Measurements from ENCODE around the gene CACNB4.
"Not testable (repeated sequence)": the region's sequence is repeated elsewhere in the genome, so short reads cannot be mapped to it uniquely, and the experiment has no call there.

CACNB4 gene

DNA sequence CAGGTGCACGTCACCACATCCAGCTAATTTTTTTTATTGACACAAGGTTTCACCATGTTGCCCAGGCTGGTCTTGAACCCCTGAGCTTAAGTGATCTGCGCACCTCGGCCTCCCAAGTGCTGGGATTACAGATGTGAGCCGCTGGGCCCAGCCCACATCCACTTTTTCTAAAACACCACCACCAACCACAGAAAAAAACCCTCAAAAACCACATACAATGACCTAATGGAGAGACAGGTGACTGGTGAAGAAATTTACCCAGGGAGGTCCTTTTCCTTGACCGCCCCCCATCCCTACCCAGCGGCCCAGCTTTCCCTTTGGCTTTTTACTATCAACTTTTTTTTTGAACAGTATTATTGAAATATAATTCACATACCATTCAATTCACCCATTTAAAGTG is 47.9 kb downstream of the CACNB4 start:
- DNase-seq = no peak

- no peak for DNase-seq
Measured at GRCh38 chr2:152050341-152050740, 48.5 kb downstream of the CACNB4 start.

DNA sequence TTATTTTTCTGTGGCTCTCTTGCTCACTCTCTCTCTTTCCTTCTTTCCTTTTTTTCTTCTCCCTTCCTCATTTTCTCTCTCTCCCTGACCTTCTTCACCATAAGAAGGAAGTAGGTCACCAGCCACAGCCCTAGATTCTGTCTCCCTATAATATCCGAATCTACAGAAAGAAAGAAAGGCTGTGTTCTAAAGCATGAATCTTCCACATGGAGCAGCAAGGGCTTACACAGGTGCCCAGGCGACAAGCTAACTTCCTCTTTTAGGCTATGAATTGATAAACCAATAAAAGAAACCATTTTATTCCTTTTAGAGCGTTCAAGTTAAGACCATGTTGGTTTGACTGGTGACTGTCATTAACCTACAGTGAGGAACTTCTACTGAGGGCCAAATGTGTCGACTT is 49.3 kb downstream of the CACNB4 start:
- no peak for DNase-seq

DNA sequence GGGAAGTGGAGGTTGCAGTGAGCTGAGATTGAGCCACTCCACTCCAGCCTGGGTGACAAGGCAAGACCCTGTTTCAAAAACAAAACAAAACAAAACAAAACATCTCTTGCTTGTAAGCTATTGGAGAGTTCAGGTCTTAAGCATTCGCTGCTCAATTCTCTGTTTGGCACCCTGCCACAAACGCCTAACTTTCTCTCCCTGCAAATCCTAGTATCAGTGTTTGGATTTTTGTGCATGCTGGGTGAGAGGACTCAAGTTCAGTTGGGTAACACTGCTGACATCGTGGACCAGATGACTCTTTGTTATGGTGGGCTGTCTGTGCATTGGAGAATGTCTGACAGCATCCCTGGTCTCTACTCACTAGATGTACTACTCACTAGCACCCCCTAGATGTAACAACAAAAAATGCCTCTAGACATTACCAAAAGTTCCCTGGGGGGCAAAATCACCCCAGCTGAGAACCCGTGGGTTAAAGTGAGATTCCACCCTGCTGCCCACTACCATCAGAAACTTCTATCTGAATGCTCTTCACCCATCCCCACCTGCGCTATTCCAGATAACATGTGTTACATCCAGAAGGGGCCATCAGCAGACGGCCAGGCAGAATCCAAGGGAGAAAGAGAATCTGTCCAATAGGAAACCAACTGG is 50.9 kb downstream of the CACNB4 start:
- no peak for DNase-seq

DNA sequence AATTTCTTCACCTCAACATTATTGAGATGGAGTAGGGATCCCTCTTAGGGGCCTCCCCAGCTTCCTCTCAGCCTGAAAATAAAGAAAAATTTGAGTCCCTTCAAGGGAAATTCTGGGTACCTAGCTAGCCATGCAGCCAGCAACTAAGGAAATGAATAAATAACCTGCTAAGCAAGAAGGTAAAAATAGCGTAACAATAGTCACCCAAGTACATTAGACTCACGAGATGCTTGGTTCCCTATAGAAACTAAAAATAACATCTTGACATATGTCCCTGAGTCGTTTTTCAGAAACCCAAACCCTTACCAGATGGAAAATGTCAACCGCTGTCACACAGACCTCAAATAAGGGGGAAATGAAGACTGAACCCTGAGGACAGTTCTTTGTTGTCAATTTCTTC is 51.9 kb downstream of the CACNB4 start:
- no peak for DNase-seq

DNA sequence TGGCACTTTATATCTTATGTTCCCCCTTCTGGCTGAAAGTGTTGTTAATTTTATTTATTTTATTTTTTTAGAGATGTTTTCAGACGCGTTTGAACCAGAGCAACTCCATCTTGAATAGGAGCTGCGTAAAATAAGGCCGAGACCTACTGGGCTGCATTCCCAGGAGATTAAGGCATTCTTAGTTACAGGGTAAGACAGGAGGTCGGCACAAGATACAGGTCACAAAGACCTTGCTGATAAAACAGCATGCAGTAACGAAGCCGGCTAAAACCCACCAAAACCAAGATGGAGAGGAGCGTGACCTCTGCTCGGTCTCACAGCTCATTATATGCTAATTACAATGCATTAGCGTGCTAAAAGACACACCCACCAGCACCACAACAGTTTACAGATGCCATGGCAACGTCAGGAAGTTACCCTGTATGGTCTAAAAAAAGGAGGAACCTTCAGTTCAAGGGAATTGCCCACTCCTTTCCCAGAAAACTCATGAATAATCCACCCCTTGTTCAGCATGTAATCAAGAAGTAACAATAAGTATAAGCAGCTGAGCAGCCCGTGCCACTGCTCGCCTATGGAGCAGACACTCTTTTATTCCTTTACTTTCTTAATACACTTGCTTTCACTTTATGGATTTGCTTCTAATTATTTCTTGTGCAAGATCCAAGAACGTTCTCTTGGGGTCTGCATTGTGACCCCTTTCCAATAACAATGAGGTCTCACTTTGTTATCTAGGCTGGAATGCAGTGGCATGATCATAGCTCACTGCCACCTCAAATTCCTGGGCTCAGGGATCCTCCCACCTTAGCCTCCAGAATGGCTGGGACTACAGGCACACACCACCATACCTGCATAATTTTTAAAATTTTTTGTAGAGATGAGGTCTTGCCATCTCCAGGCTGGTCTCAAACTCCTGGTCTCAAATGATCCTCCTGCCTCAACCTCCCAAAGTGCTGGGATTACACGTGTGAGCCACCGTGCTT is 55.9 kb downstream of the CACNB4 start:
- no peak for DNase-seq

- DNase-seq = no peak
Measured at GRCh38 chr2:152038441-152038958, 60.3 kb downstream of the CACNB4 start.

GRCh38 chr2:152037743-152038435 is 61.0 kb downstream of the CACNB4 start:
- DNase-seq = no peak

- DNase-seq = peak; percentile 73
Measured at GRCh38 chr2:152036611-152037469, 62.0 kb downstream of the CACNB4 start.

GRCh38 chr2:152034257-152034801 is 64.5 kb downstream of the CACNB4 start:
- no peak for DNase-seq

GRCh38 chr2:152033011-152033925 is 65.6 kb downstream of the CACNB4 start:
- DNase-seq = no peak

DNA sequence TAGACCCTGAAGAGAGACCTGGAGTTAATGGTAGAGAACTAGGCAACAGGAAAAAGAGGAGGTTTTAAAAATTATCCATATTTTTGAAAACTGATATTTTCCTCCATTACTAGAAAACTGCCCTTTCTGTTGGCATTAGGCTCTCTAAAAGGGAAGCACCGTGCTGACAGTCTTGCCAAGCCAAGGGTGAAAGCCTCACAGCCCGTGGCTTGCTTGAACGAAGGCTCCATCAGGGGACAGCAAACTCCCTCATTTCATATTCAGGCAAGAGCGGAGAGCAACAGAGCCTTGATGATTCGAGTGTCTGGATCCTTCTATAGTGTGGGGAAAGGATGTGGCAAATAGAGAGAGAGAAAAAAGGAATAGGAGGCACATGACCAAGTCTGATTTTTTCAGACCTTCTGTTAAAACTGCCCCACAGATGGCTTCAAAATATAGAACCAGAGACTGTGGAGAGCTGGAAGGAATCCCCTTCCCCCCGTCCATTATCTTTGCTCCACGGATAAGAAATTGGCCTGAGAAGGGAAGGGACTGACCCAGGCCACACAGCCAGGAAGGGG is 67.0 kb downstream of the CACNB4 start:
- DNase-seq = no peak

GRCh38 chr2:152030596-152031328 is 68.1 kb downstream of the CACNB4 start:
- DNase-seq = not testable (repeated sequence)

- peak; percentile 9 for DNase-seq
Measured at GRCh38 chr2:152028182-152028862, 70.5 kb downstream of the CACNB4 start.

DNA sequence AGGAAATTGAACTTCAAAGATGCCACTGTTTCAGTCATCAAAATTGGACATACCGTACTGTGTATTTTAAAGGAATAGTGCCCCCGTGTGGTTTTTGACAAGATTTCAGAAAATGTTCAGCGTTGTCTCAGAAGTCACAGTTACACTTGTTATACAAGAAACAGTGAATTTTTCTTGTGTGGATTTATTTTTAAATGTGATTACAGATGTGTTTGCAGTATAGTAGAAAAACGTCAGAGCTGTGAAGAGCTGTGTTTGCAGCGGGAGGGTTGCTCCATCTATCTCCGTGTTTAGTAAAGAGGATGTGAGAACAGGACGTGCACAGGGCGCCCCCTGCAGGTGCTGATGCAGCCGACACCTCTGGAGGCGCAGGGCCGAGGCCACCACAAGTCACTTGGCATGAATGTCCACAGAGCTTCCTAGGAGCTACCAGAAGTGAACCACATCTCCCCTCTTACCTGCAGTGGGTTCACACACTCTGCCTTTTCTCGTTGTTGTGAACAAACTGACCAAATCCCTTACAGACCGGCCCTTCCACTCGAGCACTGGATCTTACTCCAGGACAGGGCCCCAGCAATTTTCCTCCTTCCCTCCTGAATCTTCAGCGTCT is 73.1 kb downstream of the CACNB4 start:
- DNase-seq = peak; percentile 67

DNA sequence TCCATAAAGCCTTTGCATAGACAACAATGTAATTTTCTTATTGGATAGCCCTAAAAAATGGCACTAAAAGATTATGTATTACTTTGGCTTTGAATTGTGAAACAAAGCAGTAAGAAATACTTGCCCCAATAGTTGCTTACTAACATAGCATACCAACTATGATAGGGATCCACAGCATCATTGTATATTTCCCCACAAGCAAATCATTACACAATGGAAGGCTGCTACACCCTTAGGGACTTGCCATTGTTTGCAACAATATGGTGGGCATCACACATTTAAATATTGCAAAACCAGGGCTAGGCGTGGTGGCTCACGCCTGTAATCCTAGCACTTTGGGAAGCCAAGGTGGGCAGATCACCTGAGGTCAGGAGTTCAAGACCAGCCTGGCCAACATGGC is 74.4 kb downstream of the CACNB4 start:
- no peak for DNase-seq

DNA sequence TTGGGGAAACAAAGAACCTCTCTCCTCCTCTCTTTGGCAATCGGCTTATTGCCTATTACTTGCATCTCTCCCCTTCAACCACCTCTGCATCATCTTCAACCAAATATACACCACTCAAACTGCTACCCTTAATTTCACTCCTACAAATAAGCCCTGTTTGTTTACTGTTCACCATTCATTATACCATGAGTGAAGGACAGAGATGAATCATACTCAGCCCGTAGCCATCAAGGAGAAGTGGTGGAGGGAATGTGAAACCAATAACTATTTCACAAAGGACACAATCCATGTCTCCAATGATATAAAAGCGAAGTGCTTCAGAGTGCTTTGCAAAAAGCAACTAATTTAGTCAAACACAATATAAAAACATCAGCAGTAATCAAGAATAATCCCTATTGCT is 76.8 kb downstream of the CACNB4 start:
- DNase-seq = no peak

DNA sequence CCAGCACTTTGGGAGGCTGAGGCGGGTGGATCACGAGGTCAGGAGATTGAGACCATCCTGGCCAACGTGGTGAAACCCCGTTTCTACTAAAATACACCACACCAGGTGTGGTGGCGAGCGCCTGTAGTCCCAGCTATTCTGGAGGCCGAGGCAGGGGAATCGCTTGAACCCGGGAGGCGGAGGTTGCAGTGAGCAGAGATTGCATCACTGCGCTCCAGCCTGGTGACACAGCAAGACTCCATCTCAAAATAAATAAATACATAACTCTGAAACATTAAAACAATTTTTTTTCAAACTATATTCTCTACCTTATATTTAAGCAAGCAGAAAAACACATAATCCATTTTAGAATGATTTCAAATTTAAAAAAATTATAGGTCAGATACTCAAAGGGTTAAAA is 77.8 kb downstream of the CACNB4 start:
- not testable (repeated sequence) for DNase-seq

Data from fibroblast of skin of scalp (primary cell).